HG02981 (cell line): ENCODE measurements around the gene EXOC4.

Experiments
- ATAC-seq: cut with Tn5 transposase; IDR thresholded peaks from one replicate; pipeline ENCODE4 v1.9.1; 2021; ENCODE audit warnings: mild to moderate bottlenecking, moderate library complexity; ENCODE audit not compliant: unreplicated experiment

EXOC4 gene

DNA sequence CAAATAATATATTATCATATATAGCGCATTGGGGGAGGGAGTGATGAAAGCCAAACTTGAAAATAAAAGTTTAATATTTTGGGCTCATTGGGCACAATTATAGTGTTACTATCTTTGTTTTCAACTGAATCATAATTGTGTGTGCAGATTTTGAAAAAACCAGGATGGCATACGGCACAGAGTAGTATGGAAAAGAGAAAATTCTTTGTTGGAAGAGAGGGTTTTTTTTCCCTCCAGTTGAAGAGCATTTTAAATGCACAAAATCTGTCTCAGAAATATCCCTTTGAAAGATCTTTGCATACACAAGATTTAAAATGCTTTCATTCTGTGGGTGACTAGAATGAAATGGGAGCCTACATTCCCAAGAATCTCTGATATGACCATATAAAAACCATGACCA, 269.6 kb downstream of the EXOC4 start:
- no peak for ATAC-seq

DNA sequence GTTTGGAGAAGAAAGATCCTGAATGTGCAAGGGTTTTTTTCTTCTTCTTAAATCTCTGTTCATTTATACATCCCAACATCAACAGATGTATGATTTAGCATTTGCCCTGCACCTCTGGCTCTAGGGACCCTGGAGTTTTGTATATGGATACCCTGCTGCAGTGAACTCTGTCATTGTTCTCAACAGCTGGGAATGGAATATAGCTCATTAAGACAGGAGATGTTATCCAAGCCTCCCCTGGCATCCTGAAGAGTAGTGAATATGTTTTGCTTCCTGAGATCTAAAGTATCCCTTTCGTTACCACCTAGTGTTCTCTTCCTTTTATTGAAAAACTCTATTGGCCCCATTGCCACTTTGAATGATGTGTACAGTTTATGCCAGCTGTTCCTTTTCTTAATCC, 275.9 kb downstream of the EXOC4 start:
- ATAC-seq, result no peak

DNA sequence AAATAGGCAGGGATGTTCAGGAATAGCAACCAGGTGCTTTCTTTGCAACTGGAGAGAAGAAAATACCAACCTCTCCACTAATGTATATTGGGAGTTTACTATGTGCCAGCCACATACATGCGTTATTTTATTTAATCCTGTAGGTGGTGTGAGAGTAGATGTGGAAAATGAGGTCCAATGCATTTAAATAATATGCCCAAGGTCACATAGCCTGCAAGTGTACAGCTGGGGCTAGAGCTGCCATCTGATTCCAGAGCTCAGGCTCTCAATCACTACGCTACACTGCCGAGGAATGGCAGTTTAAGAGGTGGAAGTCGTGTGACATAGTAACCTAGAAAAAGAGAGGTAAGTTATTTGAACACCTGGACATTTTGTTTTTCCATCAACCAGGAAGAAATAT, 277.0 kb downstream of the EXOC4 start:
- no peak for ATAC-seq

DNA sequence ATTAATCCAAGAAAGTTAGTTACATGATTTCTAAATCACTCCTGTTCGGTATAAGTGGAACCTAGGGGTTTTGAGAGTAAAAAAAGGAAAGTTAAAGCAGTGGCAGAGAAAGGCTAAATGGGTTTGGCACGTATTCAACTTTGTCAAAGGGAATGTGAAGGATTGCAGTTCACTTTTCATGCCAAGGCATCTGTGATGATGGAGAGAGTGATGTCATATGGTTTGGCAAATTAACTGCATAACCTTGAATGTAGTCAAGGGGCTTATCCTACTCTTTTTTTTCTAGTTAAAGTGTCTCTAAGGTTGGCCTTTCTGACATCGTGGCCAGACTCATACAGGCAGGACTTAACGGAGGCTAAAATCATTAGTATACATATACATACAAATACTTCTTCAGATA, 277.8 kb downstream of the EXOC4 start:
- no peak for ATAC-seq

DNA sequence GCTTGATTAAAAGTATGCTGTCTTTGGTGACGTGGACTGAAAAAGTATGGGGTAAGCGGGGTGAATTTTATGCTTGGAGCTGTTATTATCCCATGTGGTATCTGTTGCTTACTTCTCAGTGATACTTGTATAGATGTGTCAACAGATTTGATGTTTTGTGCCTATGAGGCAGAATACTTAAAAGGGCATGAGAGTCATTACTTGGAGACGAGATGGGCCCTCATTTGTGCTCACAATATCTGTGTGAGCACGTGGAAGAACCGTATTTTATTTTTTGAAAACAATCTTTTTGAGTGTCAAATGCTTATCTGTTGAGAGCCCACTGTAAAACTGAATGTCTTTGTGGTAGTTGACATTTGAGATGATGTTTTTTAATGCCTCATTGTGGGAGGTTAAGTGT, 281.9 kb downstream of the EXOC4 start:
- no peak for ATAC-seq

DNA sequence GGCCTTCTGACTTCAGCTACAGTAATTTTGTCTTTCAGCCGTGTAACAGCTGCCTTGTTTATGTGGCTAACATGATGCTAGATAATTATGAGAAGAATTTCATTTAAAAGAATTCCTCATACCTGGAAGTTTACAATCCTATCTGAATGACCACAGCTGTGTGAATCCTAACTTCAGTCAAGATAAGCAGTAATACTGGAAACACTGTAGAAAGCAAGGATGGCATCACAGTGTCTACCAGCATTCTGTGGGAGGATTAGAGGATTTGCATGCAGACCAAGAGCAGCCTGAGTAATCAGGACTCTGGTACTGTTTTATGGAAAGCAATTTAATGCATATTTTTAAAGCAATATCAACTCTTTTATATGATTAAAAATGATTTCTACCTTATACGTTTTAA, 282.4 kb downstream of the EXOC4 start:
- no peak for ATAC-seq

DNA sequence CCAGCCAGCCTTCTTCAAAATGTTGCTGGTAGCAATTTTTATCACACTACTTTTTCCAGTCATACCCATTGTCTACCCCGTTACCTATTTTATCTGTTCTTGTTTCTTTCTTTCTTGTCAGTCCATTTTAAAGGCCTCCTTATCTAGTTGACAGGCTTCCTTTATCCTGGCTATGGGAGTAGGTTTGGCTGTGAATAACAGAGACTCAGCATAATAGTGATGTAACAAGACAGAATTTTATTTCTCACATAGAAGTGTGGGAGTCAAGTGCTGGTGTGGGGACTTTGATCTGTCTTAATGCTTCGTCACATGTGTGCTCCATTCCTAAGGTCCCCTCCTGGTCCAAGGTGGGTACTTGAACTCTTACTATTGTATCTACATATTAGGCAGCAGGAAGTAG, 283.6 kb downstream of the EXOC4 start:
- ATAC-seq, result no peak

DNA sequence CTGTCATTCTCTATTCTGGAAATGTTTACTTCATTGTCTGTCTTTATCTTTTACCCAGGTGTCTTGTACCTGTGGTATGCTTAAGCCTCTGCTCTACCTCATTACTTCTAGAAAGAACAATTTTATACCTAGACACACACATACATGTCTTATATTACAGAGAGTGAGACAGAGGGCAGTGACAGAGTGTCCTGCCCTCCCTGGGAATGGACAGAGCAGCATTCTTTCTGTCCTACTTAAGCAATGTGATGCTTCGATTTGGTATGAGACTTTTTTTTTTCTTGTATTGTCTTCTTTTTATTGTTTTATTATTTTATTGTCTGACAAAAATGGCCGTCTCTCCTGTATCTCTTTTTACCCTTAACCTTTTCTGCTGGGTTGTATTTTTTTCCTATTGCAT, 286.1 kb downstream of the EXOC4 start:
- ATAC-seq, result no peak

DNA sequence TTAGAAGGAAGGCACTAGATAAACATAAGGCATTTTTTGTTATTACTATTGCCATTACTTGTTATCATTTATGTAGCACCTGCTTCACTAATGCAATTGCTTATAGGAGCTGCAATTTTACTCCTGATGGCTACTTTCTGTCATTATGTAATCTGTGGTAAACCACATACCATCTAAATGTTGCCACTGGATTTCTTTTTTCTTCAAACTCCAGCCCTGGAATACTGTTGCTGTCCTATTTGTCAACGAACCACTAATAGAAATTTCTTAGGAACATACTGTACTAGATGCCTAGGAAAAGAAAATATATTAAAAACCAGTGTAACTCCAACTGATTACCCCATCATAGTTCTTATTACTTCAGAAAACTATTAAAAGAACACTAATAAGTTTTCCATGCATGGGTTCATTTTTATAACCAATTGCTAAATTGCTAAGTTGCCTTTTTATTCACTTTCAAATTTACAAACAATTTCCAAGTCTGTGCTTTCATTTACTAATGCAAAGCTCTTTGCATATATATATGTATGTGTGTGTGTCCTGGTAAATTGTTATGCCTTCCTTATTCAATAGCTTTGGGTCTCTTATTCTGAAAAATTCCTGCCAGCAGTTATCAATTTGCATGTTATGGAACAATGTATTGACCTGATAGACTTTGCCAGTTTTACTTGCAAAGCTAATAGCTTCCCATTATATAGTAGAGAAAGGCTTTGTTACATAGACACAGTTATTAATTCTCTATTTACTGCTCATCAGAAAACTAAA, 287.4 kb downstream of the EXOC4 start:
- no peak for ATAC-seq

DNA sequence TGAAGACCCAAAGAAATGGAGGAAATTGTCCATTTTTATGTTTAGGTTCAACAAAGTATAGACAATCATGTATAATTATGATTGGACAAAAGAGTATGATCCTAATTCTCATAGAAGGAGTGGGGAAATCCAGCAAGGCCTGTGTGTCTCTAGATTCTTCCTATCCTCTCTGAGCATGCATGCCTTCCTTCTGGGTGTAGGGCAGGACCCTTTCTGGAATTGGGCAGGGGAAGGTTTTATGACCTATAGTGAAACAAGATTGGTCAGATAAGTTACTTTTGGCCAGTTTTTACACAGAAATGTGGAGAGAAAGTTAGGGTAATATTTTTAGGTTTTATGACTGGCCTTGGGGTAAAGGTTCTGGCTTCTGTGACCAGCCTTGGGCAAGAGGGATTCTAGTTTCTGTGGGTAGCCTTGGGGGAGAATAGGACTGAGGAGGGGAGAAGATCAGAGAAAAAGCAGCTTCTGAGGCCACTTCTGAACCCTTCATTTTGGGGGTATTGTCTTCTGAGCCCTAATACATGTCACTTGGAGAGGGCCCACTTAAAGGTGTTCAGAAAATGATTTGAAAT, 289.4 kb downstream of the EXOC4 start:
- ATAC-seq, result no peak

DNA sequence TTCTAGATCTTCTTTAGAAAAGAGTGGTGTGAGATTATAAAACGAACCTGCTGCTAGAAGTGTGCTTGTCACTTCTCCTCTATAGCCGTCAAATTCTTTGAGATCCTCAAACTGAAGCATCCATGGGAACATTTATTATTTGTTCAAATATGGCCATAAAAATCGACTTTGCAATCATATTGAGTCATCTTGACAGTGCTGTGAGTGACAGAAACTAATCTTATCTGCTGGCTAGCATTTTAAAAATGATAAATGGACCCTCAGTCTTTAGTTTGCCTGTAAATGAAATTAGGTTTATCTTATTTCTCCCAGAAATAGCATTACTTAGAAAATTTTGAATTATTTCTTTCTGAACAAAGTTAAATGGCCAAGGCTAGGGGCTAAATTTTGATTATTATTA, 290.8 kb downstream of the EXOC4 start:
- ATAC-seq, result no peak

DNA sequence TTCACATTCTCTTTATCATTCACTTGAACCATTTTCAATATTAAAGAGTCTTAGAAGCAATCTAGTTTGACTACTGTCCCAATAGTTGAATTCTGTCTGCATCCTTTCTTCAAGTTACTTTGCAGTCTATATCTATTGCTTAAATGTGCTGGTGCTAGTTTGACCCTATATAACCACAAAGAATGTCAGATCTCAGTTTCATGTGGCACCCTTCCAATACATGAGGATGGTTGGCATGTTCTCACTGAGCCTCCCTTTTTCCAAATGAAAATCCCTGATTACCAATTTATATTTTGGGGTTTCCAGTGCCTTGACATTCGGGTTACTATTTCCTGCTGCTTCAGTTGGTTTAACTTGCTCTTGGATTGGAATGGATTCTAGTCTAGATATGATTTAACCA, 292.7 kb downstream of the EXOC4 start:
- no peak for ATAC-seq

DNA sequence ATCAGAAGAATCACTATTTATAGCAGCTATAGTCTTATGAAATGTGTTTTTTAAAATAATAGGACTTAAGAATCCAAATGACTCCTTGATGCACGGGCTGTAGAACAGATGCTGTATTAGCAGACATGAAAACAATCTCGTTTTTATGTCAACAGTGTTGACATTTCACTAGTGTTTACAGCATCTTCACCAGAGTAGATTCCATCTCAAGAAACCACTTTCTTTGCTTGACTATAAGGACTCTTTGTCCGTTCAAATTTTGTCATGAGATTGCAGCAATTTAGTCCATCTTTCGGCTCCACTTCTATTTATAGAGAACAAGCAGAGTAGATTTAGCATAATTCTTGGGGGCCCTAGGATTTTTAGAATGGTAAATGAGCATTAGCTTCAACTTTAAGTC, 295.1 kb downstream of the EXOC4 start:
- ATAC-seq, result no peak

DNA sequence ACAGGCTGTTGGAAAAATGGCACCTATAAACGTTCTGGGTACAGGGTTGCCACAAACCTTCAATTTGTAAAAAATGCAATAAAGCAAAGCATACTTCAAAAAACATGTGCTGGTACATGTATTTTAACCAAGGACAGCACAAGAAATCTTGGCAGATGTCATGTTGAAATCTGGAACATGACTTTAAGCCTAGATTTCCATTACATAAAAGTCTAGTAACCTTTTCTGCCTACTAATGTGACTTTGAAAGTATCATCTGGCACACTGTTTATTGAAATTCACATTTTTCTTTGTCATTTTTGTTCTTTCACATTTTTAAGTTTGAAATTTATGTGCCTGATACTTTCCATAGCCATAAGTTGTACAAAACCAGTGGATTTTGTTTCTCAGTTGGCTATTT, 296.8 kb downstream of the EXOC4 start:
- no peak for ATAC-seq

DNA sequence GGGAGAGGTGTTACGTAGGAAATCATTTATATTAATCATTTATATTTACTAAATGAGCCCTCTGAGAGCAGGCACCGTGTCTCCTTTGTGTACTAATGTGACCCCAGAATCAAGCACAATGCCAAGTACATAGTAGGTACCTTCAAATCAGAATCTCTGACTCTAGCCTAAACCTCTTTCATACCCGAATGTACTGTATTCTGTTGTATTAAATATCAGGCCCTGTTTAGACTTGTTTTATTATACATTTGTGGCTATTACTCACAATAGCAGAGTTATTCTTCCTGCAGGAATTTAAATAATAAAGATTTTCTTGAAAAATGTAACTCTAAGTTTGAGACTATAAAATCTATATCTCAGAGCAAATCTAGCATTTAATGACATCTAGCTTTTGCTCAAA, 297.3 kb downstream of the EXOC4 start:
- ATAC-seq, result no peak

DNA sequence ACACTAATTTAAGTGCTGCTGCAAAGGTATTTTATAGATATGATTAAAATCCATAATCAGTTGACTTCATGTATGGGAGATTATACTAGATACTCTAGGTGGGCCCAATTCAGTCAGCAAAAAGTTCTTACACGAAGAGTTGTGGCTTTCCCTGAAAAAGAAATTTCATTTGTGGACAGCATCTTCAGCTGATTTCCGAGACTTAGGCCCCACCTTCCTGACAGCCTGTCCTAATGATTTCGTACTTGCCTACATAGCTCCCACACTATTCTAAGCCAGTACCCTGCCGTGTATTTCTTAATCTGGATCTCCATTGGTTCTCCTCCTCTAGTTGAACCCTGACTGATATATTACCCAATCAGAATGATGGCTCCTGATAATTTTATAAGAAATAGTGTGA, 297.9 kb downstream of the EXOC4 start:
- no peak for ATAC-seq

DNA sequence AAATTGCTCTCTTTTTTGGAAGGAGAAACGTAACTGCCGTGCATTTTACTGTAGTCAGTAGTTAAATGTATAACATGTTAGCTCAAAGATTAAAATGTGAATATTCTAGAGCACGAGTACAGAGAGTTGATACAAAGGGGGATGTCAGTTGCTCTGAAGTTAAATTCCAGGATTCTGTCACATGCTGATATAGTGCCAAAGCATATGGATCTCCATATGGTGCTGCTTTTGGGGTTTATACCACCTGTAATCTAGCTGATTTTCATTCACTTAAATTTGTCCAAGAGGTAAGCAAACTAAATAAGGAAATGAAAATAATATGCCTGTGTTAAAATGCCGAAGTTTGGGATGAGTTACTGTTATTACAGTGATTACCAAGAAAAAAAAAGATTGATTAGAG, 298.6 kb downstream of the EXOC4 start:
- ATAC-seq, result no peak

DNA sequence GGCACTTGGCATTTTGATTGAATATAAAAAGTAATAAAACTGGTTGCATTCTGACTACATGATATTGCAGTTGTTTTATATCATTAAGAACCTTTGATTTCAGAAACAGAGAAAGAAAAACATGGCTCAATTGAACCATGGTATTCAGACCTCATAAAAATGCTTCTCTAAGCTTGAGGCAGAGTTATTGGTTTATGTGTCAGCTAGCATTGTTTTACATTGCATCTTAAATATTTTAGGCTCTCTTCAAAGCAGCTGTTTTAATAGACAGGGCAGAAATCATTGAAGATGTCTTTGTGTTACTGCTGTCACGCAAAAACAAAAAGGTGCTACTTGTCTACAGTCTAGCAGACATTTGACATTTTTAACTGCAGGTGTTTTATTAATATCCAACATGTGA, 299.2 kb downstream of the EXOC4 start:
- no peak for ATAC-seq

DNA sequence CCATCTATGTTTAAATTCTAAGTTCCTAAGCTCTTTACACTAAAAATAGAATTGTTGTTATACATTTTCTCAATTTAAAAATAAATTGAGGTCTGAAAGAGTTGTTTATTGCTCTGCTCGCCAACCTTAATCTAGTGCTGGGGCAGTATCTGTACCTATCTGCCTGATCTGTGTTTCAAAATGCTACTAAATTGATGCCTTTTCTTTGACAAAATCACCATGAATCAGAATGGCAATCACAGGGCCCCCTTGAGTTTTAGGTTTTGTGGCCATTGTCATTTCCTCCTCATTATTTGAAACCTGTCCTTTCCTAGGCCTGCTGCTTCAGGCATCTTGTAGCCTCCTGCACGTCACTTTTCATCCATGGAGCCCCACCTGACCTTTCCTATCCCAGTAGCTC, 301.5 kb downstream of the EXOC4 start:
- ATAC-seq, result no peak

DNA sequence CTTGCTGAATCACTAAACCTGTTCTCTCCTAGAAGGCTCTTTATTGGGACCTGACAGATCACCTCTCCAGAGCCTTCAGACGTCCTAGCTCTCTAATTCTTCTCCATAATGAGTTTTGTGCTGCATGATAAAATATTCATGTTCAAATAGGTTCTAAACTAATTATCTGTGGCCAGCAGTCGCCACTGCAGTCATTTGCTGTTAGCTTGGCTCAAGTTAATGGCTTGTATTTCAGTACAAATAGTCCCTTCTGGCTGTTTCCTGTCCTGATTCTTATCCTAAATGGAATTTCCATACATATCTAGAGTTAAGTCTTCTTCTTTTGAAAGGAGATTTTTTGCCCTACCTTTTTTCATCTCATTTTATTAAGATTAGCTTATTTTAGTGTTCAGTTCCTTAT, 303.2 kb downstream of the EXOC4 start:
- no peak for ATAC-seq

DNA sequence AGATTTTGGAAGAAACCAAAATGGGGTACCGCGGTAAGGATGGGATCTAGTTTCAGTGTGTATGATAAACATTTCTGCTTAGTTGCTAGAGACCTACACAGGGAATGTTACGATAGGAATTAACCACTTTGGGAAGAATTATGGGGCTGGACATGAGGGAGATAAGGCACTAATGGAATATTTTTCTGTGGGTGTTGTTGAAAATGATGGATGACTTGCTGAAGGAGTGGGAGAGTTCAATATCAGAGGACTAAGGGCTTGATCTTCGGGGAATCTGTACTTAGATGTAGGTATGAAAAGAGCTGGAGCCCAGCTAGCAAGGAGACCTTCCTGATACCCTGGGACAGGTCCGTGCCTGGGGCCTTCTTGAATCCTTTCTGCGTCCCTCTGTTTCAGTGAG, 303.7 kb downstream of the EXOC4 start:
- no peak for ATAC-seq

DNA sequence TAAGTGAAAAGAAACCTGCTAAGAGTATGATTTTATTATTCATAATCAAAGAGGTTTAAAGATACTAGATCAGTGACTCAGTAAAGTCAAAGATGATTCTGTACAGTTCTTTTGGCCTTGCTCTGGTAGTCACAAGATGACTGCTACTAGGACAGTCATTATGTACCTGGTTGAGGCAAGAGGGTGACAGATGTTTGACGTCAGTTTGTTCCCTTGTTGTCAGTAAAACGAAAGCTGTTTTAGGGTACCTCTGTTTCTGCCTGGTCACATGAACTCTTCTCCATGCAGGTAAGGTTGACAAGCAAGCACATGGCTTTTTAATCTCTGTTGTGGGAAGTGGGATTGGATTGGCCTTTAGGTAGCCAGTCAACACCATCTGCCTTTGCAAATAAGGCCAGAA, 308.0 kb downstream of the EXOC4 start:
- ATAC-seq, result no peak

DNA sequence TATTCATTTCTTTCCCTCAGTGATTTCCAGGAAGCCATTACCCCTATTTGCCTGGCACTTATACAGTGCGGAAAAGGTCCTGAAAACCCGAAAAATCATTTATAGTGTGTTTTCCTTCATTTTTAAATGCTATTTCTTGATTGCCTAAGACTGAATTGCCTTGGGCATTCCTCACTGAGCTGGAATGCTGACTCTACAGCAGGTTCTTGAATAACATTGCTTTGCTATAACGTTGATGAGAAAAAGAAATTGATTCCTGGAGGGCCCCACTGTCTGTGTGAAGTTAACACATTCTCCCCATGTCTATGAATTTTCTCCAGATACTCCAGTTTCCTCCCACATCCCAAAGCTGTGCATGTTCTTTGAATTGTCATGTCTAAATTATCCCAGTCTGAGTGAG, 308.5 kb downstream of the EXOC4 start:
- ATAC-seq, result no peak
